HG02759 (cell line): ENCODE results near the gene HGS.
A peak's percentile ranks its signal among the peaks of the same experiment; 100 is the strongest.

Experiments
- ATAC-seq: cut with Tn5 transposase; IDR thresholded peaks from one replicate; pipeline ENCODE4 v1.9.1; 2021; ENCODE audit warnings: mild to moderate bottlenecking, moderate library complexity; ENCODE audit not compliant: unreplicated experiment

Gene HGS

DNA sequence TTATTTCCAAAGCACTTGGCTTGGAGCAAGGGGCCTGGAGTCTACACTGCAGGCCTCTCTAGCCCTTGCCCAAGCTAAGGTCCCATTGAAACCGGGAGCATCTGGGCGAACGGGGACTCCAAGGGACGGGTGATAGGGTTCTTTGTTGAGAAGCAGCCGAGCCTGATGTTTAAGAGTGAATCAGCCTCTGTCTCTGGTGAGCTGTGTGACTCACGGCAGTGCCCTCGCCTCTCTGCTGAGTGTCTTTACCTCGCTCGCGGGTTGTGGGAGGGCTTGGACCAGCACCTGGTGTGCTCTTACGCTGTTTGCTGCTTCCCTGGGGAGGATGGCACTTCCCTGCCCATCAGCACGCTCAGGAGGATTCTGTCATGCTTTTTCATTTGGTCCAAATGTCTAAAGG lies 1.3 kb downstream of the HGS start:
- no peak for ATAC-seq

DNA sequence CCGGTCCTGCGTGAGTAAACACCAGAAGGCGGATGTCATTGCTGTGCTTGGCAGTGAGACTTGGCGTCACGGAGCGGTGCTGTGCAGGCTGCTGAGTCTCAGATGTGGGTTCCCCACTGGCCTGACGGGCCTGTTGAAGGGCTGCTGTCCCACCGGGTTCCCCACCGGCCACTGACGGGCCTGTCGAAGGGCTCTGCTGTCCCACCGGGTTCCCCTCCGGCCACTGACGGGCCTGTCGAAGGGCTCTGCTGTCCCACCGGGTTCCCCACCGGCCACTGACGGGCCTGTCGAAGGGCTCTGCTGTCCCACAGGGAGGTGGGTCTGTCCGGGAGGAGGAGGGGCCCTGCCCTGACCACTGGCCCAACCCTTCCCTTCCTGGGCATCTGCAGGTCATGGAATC lies 2.8 kb downstream of the HGS start:
- no peak for ATAC-seq

DNA sequence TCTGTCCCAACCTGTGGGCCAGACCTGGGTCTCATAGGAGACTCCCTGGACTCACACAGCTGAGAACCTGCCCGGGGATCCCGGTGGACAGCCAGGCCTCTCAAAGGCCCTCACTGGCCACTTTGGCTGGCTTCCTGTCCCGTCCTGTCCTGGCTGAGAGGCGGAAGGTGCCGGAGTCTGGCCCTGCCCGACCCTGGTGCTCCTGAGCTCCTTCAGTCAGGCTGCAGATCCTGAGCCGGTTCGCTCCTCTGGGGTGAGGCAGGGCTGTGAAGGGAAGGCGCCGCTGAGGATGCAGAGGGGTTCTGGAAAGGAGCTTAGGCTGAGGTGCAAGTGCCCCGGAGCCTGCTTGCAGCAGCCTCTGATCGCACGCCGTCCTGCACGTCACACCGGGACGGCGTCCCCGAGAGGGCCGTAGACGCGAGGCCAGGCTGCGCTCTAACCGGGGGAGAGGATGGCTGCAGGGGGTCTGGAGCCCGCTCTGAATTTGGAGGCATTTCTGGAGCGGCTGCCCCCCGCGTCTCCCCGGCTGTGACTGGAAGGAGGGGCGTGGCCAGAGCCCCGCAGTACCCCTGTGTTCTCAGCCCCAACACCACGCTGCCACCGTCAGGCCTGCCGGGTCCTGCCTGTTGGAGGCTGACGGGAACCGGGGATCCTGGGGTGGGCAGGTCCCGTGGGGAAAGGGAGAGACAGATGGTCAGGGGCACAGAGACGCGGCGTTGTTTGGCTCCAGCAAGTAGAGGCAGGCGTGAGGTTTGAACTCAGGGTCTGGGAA lies 4.1 kb downstream of the HGS start:
- ATAC-seq, result no peak

DNA sequence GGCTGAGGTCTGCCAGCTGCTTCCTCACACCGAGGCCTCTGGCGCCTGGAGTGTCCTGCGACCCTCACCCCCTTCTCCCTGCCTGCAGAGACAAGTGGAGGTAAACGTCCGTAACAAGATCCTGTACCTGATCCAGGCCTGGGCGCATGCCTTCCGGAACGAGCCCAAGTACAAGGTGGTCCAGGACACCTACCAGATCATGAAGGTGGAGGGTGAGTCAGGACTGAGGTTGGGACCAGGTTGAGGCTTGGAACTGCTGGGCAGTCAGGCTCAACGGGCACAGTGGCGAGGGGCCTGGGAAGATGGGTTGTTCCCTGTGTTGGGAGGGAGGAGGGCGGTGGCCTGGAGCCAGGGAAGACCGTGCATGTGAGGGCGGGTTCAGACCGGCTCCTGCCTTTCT lies 4.8 kb downstream of the HGS start:
- ATAC-seq, result no peak

DNA sequence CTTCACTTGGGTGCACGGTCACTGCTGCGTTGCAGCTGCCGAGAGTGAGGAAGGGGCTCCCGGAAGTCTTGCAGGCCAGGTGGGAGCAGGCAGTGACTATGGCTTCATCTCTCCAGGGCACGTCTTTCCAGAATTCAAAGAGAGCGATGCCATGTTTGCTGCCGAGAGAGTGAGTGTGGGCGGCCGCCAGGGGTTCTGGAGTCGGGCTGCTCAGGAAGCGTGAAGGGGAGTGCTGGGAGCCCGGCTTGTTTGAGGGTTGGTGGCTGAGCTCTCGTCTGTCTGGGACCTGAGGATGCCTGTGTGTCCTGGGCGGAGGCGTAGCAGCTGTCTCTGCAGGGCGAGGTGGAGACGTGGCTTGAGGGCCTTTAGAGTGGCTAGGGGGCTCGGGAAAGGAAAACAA lies 6.3 kb downstream of the HGS start:
- ATAC-seq, result no peak

DNA sequence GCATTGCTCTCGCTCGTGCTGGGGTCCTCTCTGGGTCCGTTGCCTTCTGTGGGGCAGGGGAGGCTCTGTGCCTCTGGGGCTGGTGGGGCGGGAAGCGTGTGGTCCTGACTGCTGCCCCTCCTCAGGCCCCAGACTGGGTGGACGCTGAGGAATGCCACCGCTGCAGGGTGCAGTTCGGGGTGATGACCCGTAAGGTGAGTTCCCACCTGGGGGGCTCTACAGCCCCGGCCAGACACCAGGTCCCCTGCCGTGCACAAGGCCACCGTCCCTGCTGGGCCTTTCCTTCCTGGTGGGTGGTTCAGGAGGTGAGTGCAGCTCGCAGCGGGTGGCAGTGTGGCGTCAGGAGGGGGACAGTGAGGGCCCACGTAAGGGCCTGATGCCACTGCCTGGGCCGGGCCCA lies 6.7 kb downstream of the HGS start:
- ATAC-seq, result no peak

DNA sequence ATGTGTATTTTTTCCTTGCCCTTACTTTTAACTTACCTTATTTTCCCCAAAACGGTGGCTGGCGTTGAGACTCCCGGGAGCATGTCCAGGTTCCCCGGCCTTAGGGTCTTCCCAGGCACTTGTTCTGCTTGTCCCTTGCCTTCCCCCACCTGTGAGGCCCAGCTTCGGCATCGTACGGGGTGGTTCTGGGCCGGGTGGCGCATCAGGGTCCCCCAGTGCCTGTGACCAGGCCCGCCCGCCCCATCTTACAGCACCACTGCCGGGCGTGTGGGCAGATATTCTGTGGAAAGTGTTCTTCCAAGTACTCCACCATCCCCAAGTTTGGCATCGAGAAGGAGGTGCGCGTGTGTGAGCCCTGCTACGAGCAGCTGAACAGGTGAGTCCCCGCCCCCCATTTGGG lies 7.4 kb downstream of the HGS start:
- no peak for ATAC-seq

DNA sequence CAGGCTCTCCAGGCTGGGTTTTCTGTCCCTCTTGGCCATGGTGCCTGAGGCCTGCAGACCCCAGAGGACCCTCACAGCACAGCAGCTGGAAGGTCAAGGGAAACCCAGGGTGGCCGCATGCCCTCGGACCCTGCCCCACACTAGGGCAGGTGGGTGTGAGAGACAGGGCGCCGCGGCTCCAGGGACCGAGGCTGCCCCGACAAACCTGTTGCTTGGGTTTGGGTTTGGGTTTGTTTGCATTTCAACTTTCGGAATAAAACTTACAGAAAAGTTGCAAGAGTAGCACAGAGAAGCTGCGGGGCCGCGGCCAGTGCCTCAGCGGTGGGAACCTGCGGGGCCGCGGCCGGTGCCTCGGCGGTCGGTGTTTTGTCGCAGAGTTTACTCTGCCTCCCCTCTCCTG lies 7.8 kb downstream of the HGS start:
- no peak for ATAC-seq

DNA sequence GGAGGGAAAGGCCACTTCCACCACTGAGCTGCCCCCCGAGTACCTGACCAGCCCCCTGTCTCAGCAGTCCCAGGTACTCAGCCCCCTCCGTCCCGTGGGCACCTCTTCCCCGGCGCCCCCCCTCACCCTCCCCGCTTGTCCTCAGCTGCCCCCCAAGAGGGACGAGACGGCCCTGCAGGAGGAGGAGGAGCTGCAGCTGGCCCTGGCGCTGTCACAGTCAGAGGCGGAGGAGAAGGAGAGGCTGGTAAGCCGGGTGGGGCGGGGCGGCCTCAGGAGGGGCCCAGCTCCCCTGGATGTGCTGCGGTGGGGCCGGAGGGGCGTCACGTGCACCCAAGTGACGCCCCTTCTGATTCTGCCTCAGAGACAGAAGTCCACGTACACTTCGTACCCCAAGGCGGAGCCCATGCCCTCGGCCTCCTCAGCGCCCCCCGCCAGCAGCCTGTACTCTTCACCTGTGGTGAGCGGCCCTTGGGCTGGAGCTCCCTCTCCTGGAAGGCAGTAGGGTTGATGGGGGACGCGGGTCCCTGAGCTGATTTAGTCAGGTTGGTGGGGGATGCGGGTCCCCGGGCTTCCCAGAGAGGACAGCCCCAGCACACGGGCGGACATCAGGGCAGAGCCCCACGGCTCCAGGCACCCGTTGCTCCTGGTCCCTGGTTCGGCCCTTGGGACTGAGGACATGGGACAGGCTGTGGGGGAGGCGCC lies 9.8 kb downstream of the HGS start:
- ATAC-seq, result no peak

DNA sequence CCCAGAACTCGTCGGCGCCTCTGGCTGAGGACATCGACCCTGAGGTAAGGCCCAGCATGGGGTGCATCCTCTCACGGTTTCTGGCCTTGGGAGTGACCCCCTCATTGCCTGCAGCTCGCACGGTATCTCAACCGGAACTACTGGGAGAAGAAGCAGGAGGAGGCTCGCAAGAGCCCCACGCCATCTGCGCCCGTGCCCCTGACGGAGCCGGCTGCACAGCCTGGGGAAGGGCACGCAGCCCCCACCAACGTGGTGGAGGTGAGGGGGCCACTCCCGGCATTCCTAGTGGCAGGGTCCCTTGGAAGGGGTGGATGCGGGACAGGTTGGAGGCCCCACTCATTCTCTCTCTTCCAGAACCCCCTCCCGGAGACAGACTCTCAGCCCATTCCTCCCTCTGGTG lies 11.0 kb downstream of the HGS start:
- ATAC-seq, result no peak

DNA sequence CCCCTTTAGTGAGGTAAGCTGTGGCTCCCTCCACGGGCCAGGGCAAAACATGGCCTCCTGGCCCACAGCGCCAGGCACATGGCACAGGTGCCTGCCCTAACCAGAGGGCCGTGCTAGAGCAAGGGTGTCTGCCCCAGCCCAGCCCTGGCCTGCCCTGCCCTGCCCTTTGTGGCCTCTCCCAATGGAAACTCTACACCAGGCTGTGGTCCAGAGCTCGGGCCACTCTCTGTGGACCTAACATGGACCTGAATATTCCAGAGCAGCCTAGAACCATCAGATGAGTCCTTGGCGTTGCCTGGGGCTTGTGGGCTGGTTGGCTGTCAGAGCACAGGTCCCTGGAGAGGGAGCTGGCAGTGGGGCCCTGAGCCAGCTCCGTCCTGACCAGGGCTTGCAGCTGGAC lies 11.4 kb downstream of the HGS start:
- ATAC-seq, result no peak

DNA sequence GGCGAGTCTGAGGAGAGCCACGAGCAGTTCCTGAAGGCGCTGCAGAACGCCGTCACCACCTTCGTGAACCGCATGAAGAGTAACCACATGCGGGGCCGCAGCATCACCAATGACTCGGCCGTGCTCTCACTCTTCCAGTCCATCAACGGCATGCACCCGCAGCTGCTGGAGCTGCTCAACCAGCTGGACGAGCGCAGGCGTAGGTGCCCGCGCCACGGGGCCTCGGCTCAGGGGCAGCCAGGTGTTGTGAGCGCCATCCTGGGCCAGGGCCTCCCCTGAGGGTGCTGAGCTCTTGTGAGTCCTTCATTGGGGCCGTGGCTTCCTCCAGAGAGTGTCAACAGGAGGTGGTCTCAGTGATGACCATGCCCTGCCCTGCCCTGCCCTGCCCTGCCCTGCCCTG lies 12.0 kb downstream of the HGS start:
- no peak for ATAC-seq

DNA sequence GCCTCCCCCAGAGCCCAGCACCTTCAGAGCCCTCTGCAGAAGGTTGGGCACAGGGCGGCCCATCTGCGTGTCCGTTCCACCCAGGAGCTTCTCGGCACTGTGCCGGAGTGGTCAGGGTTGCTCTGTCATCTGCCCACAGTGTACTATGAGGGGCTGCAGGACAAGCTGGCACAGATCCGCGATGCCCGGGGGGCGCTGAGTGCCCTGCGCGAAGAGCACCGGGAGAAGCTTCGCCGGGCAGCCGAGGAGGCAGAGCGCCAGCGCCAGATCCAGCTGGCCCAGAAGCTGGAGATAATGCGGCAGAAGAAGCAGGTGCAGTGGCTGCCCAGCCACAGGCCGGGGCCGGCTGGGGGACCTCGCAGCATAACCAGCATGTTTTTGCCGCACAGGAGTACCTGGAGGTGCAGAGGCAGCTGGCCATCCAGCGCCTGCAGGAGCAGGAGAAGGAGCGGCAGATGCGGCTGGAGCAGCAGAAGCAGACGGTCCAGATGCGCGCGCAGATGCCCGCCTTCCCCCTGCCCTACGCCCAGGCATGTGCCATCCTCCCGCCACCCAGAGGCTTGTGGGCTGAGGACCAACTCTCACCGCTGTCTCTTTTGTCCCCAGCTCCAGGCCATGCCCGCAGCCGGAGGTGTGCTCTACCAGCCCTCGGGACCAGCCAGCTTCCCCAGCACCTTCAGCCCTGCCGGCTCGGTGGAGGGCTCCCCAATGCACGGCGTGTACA lies 12.6 kb downstream of the HGS start:
- ATAC-seq, result no peak

DNA sequence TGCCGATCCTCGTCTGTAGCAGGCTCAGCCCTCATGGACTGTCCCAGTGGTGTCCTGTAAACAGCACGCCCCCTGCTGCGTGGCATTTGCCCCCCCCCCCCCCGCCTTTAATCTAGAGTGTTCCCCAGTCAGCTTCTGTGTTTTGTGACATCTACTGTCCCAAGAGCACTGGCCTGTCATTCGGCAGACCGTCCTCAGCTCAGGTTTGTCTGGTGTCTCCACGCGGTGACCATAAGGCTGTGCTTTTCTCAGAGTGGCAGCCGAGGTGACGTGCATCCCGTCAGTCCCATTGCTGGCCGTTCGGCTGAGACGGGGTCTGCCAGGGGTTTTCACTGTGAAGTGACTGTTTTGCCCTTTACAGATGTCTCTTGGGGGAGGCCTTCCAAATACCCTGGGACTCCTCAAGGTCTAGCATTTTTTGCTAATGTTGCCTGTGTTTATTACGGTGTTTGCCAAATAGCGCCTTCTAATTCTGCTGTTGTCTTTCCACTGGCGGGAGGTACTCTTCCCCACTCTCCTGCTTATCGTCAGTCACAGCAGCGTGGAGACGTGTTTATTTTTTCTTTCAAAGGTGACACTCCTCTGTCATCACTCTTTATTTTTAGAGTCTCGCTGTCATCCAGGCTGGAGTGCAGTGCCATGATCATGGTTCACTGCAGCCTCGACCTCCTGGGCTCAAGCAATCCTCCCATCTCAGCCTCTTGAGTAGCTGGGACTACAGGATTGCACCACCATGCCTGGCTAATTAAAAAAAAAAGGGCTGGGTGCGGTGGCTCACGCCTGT lies 13.6 kb downstream of the HGS start:
- no peak for ATAC-seq

DNA sequence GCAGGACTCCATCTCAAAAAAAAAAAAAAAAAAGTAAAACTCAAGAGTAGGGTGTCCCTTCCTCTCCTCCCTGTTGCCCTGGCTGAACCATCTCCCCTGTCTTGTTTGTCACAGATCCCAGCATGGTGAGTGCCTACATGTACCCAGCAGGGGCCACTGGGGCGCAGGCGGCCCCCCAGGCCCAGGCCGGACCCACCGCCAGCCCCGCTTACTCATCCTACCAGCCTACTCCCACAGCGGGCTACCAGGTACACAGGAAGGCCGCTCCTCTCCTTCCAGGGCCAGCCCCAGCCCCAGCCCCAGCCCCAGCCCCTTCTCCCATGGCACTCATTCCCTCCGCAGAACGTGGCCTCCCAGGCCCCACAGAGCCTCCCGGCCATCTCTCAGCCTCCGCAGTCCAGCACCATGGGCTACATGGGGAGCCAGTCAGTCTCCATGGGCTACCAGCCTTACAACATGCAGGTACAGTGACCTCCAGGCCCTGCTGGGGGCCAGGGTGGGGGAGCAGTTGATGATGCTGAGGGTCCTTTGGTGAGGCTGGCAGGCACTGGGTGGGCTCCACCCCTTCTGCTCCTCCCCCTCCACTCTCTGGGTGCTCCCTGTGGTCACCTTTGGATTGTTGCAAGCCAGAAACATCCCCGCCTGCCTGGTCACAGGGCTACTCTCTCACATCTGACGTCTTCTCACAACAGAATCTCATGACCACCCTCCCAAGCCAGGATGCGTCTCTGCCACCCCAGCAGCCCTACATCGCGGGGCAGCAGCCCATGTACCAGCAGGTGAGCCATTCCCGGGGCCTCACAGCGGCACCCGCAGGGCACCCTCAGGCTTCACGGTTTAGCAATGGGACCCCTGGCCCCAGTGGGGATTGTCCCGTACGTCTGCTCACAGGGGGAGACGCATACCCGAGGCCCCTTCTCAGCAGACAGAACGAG lies 16.8 kb downstream of the HGS start:
- ATAC-seq, result no peak

DNA sequence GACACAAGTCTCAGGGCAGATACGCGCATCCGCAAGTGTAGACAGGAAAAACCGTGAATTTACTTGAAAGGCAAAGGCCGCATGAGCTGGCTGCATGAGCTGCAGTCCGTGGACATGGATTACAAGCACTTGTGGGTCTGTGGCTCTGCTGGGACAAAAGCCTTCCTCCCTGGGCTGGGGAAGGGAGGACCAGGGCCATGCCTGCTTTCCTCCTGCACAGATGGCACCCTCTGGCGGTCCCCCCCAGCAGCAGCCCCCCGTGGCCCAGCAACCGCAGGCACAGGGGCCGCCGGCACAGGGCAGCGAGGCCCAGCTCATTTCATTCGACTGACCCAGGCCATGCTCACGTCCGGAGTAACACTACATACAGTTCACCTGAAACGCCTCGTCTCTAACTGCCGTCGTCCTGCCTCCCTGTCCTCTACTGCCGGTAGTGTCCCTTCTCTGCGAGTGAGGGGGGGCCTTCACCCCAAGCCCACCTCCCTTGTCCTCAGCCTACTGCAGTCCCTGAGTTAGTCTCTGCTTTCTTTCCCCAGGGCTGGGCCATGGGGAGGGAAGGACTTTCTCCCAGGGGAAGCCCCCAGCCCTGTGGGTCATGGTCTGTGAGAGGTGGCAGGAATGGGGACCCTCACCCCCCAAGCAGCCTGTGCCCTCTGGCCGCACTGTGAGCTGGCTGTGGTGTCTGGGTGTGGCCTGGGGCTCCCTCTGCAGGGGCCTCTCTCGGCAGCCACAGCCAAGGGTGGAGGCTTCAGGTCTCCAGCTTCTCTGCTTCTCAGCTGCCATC lies 17.7 kb downstream of the HGS start:
- no peak for ATAC-seq

DNA sequence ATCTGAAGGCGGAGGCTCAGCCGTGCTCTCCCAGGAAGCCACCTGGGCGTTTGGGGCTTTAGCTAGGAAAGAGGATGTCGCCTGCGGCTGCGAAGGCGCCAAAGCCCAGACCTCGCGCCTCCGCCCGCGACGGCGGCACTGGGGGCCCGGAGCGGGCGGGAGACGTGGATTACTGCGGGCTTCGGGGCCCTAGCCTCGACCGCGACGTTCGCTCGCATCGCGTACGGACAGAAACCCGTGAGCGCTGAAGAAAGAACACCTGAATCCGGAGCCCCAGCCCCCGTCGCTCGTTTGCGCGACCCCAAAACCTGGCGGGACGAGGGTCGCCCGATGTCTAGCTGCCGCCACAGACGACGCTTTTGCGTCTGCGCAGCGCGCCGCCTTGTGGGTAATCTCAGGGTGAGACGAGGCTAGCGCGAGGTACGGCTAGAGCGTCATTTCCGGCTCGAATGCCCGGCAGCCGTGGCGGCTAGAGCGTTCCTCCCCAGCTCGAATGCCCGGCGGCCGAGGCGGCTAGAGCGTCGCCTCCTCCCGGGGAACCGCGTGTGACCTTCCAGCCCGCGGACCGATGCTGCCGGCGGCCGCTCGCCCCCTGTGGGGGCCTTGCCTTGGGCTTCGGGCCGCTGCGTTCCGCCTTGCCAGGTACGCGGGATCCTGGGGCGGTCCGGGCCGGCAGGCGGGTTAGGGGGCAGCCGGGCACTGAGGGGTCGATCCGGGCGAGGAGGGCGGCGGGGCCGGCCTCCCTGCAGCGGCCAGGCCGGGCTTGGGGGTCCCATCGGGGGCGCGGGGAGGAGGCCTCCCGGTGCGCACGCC lies 19.3 kb downstream of the HGS start, which contains the start of gene MRPL12:
MRPL12 (plus strand) TSS at position 434 of the 813 bp plus-strand sequence; CDS start at position 569, 135 bp downstream.
- ATAC-seq, result peak; percentile 87
